Chondrocyte (in vitro differentiated cells): ENCODE data around the gene NR3C2. TPM values are rescaled to one million over a fixed set of nuclear protein-coding genes. Genes with fewer than 3 reads are reported as not detected.

Experiments
- DNase-seq: peaks from one replicate; pipeline ENCODE4 v3.0.0; 2021; ENCODE audit warnings: mixed read lengths, low spot score
- H3K27ac Mint-ChIP-seq: one replicate; pipeline ENCODE4 v1.8.0; 2021; ENCODE audit warnings: mild to moderate bottlenecking, moderate library complexity, mixed read lengths; ENCODE audit not compliant: unreplicated experiment
- H3K27me3 Mint-ChIP-seq: 2 replicates; pipeline ENCODE4 v1.8.0; 2021; ENCODE audit warnings: low read depth, mixed read lengths
- H3K36me3 Mint-ChIP-seq: 2 replicates; pipeline ENCODE4 v1.8.0; 2021; ENCODE audit warnings: low read depth, mixed read lengths
- H3K4me1 Mint-ChIP-seq: 2 replicates; pipeline ENCODE4 v1.8.0; 2021; ENCODE audit warnings: low read depth, mild to moderate bottlenecking, mixed read lengths
- H3K4me3 Mint-ChIP-seq: one replicate; pipeline ENCODE4 v1.8.0; 2021; ENCODE audit warnings: mild to moderate bottlenecking, moderate library complexity, mixed read lengths; ENCODE audit not compliant: unreplicated experiment
- H3K9me3 Mint-ChIP-seq: 2 replicates; pipeline ENCODE4 v1.8.0; 2021; ENCODE audit warnings: low read depth, mixed read lengths
- CTCF ChIP-seq: fragments of 200-600 bp; sonication (generic); IDR thresholded peaks from 2 replicates; pipeline ENCODE4 v1.5.0; 2021; ENCODE audit warnings: antibody characterized with exemption, mild to moderate bottlenecking, moderate library complexity
- total RNA-seq: library from RNA; stranded (reverse); gene quantifications from 3 replicates; pipeline ENCODE4 v1.2.1, GENCODE V29; 2021

The NR3C2 gene
- total RNA-seq, 1 donor from 2014 or later: 0.20 TPM

- Mint-ChIP-seq H3K4me3 (no peak overlapping the region), H3K9me3 (no peaks in the 10 kb centered on the region), H3K27me3 (peaks cover 16% of the 10 kb centered on the region), H3K4me1 (no peaks in the 10 kb centered on the region), H3K36me3 (no peaks in the 10 kb centered on the region), H3K27ac (no peak overlapping the region)
- TF ChIP-seq CTCF: no peak
- no peak for DNase-seq
These were observed 166.9 kb downstream of the NR3C2 start for GRCh38 chr4:148275266-148275665.

- Mint-ChIP-seq H3K36me3 (no peaks in the 10 kb centered on the region), H3K4me1 (no peaks in the 10 kb centered on the region), H3K27me3 (peaks cover 15% of the 10 kb centered on the region), H3K4me3 (no peak overlapping the region), H3K9me3 (no peaks in the 10 kb centered on the region), H3K27ac (no peak overlapping the region)
- no peak for DNase-seq
- TF ChIP-seq CTCF: no peak
These were observed 168.7 kb downstream of the NR3C2 start for GRCh38 chr4:148273501-148273986.

GRCh38 chr4:148271166-148271565 is 171.0 kb downstream of the NR3C2 start:
- Mint-ChIP-seq H3K4me1 (no peaks in the 10 kb centered on the region), H3K9me3 (no peaks in the 10 kb centered on the region), H3K27me3 (peaks cover 11% of the 10 kb centered on the region), H3K36me3 (no peaks in the 10 kb centered on the region), H3K27ac (no peak overlapping the region), H3K4me3 (no peak overlapping the region)
- no peak for DNase-seq
- no peak for TF ChIP-seq CTCF

GRCh38 chr4:148270630-148271029 is 171.6 kb downstream of the NR3C2 start:
- no peak for TF ChIP-seq CTCF
- Mint-ChIP-seq H3K27me3 (peaks cover 8% of the 10 kb centered on the region), H3K4me1 (no peaks in the 10 kb centered on the region), H3K9me3 (no peaks in the 10 kb centered on the region), H3K4me3 (no peak overlapping the region), H3K36me3 (no peaks in the 10 kb centered on the region), H3K27ac (no peak overlapping the region)
- no peak for DNase-seq

- Mint-ChIP-seq H3K27me3 (peaks cover 9% of the 10 kb centered on the region), H3K27ac (no peak overlapping the region), H3K36me3 (no peaks in the 10 kb centered on the region), H3K4me3 (no peak overlapping the region), H3K4me1 (no peaks in the 10 kb centered on the region), H3K9me3 (no peaks in the 10 kb centered on the region)
- no peak for TF ChIP-seq CTCF
- DNase-seq: no peak
These were observed 173.4 kb downstream of the NR3C2 start for GRCh38 chr4:148268835-148269234.
